Fibroblast of mammary gland (primary cell): ENCODE measurements around the gene CAMK2A.

ENCODE experiments used
- DNase-seq: peaks from one replicate; pipeline ENCODE4 v3.0.0-alpha.2; 2010; ENCODE audit warnings: low read depth
- H3K4me3 ChIP-seq: 2 replicates; pipeline ENCODE4 v1.5.1; 2011; ENCODE audit warnings: low read depth, mild to moderate bottlenecking, low read length, moderate library complexity; ENCODE audit not compliant: control insufficient read depth
- TF ChIP-seq, protein P1 (sequence below): conservative IDR thresholded peaks from 2 replicates; pipeline ENCODE4 v1.5.1; 2011; ENCODE audit warnings: low read depth, low read length, inconsistent platforms; ENCODE audit not compliant: control insufficient read depth, insufficient read depth

CAMK2A gene

DNA sequence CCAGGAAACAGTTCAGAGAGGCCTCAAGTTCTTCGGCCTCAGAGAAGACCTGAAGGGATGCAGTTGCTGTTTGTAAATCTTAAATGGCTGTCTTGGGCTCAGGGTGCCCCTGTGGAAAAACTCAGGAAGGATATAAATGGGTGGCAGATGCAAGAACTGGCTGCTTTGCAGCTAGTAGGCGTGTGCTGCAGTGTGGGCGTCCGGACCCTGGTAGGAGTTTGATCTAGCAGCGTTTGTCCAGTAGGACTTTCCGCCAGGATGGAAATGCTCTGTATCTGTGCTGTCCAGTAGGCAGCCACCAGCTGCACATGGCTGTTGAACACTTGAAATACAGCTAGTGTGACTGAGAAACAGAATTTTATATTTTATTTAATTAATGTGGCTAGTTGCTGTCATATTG is 115.3 kb downstream of the CAMK2A start:
- DNase-seq = no peak
- TF ChIP-seq, protein P1, sequence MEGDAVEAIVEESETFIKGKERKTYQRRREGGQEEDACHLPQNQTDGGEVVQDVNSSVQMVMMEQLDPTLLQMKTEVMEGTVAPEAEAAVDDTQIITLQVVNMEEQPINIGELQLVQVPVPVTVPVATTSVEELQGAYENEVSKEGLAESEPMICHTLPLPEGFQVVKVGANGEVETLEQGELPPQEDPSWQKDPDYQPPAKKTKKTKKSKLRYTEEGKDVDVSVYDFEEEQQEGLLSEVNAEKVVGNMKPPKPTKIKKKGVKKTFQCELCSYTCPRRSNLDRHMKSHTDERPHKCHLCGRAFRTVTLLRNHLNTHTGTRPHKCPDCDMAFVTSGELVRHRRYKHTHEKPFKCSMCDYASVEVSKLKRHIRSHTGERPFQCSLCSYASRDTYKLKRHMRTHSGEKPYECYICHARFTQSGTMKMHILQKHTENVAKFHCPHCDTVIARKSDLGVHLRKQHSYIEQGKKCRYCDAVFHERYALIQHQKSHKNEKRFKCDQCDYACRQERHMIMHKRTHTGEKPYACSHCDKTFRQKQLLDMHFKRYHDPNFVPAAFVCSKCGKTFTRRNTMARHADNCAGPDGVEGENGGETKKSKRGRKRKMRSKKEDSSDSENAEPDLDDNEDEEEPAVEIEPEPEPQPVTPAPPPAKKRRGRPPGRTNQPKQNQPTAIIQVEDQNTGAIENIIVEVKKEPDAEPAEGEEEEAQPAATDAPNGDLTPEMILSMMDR = no peak
- no peak overlapping the region for H3K4me3 ChIP-seq

DNA sequence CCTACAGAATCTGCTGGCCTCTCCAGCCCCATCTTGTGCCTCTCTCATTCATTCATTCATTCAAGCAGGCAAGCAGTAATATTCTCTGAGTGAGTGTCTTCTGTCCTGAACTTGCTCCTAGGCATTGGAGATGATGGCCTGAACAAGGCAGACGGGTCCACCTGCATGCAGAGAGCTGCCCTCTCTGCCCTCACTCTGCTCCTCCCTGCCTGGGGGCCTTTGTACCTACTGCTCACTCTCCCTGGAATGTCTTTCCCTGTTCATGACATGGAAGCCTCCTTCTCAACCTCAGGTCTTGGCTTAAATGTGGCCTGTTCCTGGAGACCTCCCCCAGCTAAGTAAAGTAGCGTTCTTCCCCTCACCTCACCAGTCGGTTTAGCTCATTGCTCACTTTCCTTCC is 116.4 kb downstream of the CAMK2A start:
- TF ChIP-seq, protein P1 = no peak
- no peak overlapping the region for H3K4me3 ChIP-seq
- no peak for DNase-seq

DNA sequence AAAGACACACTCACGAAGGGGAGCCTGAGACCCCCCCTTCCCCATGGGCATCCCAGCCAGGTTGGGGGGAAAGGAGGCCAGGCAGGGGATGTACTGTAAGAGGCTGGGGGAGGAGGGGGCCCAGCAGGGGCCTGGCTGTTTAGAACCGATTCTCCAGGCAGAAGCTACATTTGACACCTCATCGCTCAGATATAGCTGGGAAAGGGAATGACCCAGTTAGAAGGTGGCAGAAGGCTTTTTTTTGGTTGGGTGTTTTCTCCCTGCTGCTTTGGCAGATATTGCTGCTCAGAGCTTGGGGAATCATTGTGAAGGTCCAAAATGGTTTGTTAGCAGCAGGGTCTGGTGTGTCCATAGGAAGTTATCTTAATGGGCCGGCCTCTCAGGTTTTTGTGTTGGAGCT is 117.0 kb downstream of the CAMK2A start:
- DNase-seq = no peak
- TF ChIP-seq, protein P1 = no peak
- no peak overlapping the region for H3K4me3 ChIP-seq

DNA sequence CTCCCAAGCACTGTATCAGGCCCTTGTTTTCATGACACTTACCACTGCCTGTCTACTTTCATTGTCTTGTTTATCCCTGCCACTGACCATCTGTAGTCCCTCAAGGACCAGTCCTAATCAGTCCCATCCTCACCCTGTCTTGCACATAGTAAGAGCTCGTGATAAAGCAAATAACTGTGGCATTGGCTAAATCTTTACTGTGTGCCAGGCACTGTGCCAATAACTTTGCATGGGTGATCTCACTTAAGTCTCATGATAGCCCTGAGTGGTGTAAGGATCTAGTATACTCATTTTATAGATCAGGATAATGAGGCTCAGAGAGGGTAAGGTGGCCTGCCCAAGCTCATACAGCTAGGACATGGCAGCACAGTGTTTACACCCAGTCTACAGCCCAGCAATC is 117.4 kb downstream of the CAMK2A start:
- DNase-seq = peak; percentile 72
- H3K4me3 ChIP-seq = no peak overlapping the region
- TF ChIP-seq, protein P1 = no peak
